Osteoblast (primary cell): Measurements from ENCODE around the gene HSPB7. TPM values are rescaled to one million over a fixed set of nuclear protein-coding genes. Genes with fewer than 3 reads are reported as not detected.

ENCODE experiments used
- DNase-seq: peaks from one replicate; pipeline ENCODE4 v3.0.0; 2011; ENCODE audit warnings: low spot score, mixed read lengths; ENCODE audit not compliant: insufficient read length; ENCODE audit errors: missing footprints
- H2AFZ ChIP-seq: 2 replicates; pipeline ENCODE4 v1.6.0; 2011; ENCODE audit warnings: mild to moderate bottlenecking, low read length
- H3K27ac ChIP-seq: 2 replicates; pipeline ENCODE4 v1.5.1; 2011; ENCODE audit warnings: mild to moderate bottlenecking, low read depth, low read length, moderate library complexity
- H3K27me3 ChIP-seq: 2 replicates; pipeline ENCODE4 v1.6.0; 2012; ENCODE audit warnings: mild to moderate bottlenecking, control low read depth, inconsistent platforms, low read length, moderate library complexity; ENCODE audit not compliant: insufficient read depth
- H3K36me3 ChIP-seq: 2 replicates; pipeline ENCODE4 v1.5.1; 2011; ENCODE audit warnings: mild to moderate bottlenecking, low read length, control low read depth, moderate library complexity; ENCODE audit not compliant: insufficient read depth
- H3K4me1 ChIP-seq: 2 replicates; pipeline ENCODE4 v1.5.1; 2011; ENCODE audit warnings: mild to moderate bottlenecking, low read length, control low read depth, moderate library complexity; ENCODE audit not compliant: insufficient read depth
- H3K4me2 ChIP-seq: 2 replicates; pipeline ENCODE4 v1.6.0; 2011; ENCODE audit warnings: mild to moderate bottlenecking, low read length; ENCODE audit not compliant: insufficient read depth
- H3K4me3 ChIP-seq: fragments of 200-600 bp; sonication (generic); 3 replicates; pipeline ENCODE4 v1.5.1; 2012; ENCODE audit warnings: mild to moderate bottlenecking, low read length, inconsistent platforms; ENCODE audit not compliant: insufficient read depth
- H3K79me2 ChIP-seq: 2 replicates; pipeline ENCODE4 v1.6.0; 2012; ENCODE audit warnings: mild to moderate bottlenecking, low read length, control low read depth, inconsistent platforms; ENCODE audit not compliant: insufficient read depth
- H3K9me3 ChIP-seq: 2 replicates; pipeline ENCODE4 v1.5.1; 2011; ENCODE audit warnings: low read depth, low read length, control low read depth
- H4K20me1 ChIP-seq: 2 replicates; pipeline ENCODE4 v1.6.0; 2012; ENCODE audit warnings: mild to moderate bottlenecking, low read length, control low read depth; ENCODE audit not compliant: insufficient read depth
- total RNA-seq: library from RNA; depleted of rRNA; stranded (reverse); fragments of >200 nt; gene quantifications from 2 replicates; pipeline ENCODE4 v1.2.3, GENCODE V29; 2012
- TF ChIP-seq, protein P1 (sequence below): IDR thresholded peaks from 2 replicates; pipeline ENCODE4 v1.5.1; 2011; ENCODE audit warnings: mild to moderate bottlenecking, low read depth, low read length, moderate library complexity; ENCODE audit errors: extremely low read depth

HSPB7 gene
- total RNA-seq, 1 donor = 6.9 TPM

DNA sequence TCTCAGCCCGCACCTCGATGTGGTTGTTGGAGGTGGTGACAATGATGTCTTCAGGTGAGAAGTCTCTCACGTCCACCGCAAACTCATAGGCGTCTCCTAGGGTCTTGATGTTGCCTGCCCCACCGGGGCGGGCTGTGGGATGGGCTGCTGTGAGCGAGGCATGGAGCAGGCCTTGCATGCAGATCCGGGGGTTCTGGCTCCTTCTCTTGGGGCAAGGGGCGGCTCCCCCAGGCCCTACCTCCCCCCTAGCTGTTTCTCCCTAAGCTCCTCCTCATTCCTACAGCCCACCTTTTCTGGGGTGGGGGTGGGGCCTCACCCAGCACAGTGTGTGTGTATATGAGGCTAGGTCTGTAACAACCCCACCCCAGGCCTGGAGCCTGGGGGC is 775 bp downstream of the HSPB7 start:
- Histone ChIP-seq H3K4me1 (peaks cover 63% of the 10 kb centered on the region), H3K9me3 (no peaks in the 10 kb centered on the region), H3K4me3 (peak overlapping the region; percentile 71), H2AFZ (no peak overlapping the region), H3K27me3 (no peaks in the 10 kb centered on the region), H3K36me3 (no peaks in the 10 kb centered on the region), H3K27ac (peak overlapping the region; percentile 97), H3K4me2 (peak overlapping the region; percentile 84), H4K20me1 (no peaks in the 10 kb centered on the region), H3K79me2 (peaks cover 10% of the 10 kb centered on the region)
- DNase-seq = peak; percentile 88
- TF ChIP-seq, protein P1, sequence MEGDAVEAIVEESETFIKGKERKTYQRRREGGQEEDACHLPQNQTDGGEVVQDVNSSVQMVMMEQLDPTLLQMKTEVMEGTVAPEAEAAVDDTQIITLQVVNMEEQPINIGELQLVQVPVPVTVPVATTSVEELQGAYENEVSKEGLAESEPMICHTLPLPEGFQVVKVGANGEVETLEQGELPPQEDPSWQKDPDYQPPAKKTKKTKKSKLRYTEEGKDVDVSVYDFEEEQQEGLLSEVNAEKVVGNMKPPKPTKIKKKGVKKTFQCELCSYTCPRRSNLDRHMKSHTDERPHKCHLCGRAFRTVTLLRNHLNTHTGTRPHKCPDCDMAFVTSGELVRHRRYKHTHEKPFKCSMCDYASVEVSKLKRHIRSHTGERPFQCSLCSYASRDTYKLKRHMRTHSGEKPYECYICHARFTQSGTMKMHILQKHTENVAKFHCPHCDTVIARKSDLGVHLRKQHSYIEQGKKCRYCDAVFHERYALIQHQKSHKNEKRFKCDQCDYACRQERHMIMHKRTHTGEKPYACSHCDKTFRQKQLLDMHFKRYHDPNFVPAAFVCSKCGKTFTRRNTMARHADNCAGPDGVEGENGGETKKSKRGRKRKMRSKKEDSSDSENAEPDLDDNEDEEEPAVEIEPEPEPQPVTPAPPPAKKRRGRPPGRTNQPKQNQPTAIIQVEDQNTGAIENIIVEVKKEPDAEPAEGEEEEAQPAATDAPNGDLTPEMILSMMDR = no peak

DNA sequence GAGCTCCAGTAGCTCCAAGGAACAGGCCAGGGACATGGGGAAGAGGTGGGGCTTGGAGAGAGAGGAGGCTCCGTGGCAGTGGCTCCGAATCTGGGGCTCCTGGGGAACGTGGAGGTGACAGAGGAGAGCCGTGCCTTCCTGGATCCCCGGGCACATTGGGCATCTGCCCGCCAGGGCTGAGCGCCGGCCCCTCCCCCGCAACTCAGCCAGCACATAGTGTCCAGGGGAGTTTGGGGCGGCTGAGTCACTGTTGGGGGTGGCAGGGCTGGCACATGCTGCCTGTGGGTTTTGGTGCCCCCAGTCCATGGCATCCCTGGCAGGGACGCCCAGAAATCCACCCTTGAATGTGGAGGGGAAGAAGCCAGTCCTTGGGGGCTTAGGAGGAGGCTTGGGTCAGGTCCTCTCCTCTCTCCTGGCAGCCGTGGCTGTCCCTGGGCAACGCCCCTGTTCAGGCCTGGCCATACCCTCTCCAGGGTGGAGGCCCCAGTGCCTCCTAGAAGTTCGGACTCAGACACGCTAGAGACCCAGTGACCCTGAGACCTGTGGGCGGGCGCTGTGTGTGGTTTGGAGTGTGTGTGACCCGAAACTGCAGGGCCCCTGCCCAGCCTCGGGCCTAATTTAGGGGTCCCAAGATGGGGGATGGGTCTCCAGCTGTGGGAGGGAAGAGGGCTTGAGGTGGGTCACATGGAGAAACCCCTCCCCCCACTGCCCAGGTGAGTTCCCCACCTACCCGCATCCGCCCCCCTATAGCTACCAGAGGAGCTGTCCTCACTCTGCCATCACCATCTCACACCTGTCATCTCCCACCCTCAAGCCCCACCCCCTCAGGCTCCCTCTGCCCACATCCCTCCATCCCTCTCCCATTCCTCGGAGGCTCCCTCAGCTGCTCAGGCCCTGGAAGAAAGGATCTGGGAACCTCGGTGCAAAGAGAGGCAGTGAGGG is 1.6 kb downstream of the HSPB7 start:
- peak overlapping the region; percentile 71 for H3K4me3 ChIP-seq
- peak overlapping the region; percentile 84 for H3K4me2 ChIP-seq
- no peaks in the 10 kb centered on the region for H3K27me3 ChIP-seq
- no peaks in the 10 kb centered on the region for H3K36me3 ChIP-seq
- H4K20me1 ChIP-seq = no peaks in the 10 kb centered on the region
- no peaks in the 10 kb centered on the region for H3K9me3 ChIP-seq
- H3K27ac ChIP-seq = peak overlapping the region; percentile 97
- peaks cover 10% of the 10 kb centered on the region for H3K79me2 ChIP-seq
- TF ChIP-seq, protein P1 = no peak
- peak; percentile 94 for DNase-seq
- peaks cover 63% of the 10 kb centered on the region for H3K4me1 ChIP-seq
- H2AFZ ChIP-seq = no peak overlapping the region

DNA sequence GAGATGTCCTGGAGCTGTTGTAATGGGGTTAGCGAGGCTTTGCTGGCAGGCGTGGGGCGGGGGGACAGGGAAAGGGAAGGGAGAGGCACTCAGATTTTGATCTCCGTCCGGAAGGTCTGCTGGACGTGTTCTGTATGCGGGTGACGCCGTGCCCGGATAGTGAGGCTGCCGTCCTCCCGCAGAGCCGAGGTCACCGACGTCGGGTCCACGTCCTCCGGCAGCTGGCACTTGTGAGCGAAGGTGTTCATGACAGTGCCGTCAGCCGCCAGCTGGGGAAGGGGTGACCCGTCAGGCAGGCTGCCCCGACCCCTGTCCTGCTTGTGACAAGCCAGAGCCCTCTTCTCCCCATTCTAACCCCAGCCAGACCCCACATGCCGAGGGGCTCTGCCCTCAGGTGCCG is 2.4 kb downstream of the HSPB7 start:
- H3K27me3 ChIP-seq = no peaks in the 10 kb centered on the region
- peaks cover 10% of the 10 kb centered on the region for H3K79me2 ChIP-seq
- H3K27ac ChIP-seq = no peak overlapping the region
- peak overlapping the region; percentile 84 for H3K4me2 ChIP-seq
- TF ChIP-seq, protein P1 = no peak
- no peaks in the 10 kb centered on the region for H4K20me1 ChIP-seq
- H2AFZ ChIP-seq = no peak overlapping the region
- H3K36me3 ChIP-seq = no peaks in the 10 kb centered on the region
- no peak overlapping the region for H3K4me3 ChIP-seq
- H3K4me1 ChIP-seq = peaks cover 60% of the 10 kb centered on the region
- no peaks in the 10 kb centered on the region for H3K9me3 ChIP-seq
- peak; percentile 77 for DNase-seq
